ENCODE results near the gene UBXN7. TPM values are rescaled to one million over a fixed set of nuclear protein-coding genes. Genes with fewer than 3 reads are reported as not detected.
"Not testable (repeated sequence)": the region's sequence is repeated elsewhere in the genome, so short reads cannot be mapped to it uniquely, and the experiment has no call there.

Gene UBXN7
- total RNA-seq, 1 donor from 2014 or later = 54.0 TPM

DNA sequence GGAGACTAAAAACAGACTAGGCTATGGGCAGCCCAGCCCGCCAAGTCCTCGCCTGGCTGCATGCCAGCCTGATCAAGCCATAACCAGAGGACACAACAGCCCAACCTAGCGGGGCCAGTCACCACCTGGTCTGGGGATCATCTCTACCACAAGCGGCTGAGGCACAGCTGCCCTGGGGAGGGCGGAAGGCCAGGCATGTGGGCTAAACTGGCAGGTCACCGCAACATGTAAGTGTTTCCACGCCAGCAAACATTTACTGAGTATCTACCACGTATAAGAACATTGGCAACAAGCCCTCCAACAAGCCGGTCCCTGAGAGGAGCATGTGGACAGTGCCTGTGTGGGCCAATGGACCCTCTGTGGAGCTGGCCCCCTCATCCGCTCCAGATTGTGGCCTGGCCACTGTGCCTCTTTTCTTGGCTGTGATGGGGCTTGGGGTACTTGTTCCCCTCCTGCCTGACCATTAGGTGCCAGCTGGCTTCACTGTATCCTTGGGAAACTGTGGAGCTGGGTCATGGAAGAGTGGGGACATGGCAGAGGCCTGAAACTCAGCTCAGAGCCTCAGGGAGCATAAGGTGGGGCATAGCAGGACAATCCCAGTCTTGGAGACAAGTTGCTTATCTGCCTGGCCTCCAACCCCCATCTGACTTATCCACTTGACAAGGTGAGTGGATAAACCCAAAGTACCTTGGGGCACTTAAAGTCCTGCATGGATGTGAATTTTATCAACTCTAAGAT is 9.0 kb downstream of the UBXN7 start:
- TF ChIP-seq, protein P1, sequence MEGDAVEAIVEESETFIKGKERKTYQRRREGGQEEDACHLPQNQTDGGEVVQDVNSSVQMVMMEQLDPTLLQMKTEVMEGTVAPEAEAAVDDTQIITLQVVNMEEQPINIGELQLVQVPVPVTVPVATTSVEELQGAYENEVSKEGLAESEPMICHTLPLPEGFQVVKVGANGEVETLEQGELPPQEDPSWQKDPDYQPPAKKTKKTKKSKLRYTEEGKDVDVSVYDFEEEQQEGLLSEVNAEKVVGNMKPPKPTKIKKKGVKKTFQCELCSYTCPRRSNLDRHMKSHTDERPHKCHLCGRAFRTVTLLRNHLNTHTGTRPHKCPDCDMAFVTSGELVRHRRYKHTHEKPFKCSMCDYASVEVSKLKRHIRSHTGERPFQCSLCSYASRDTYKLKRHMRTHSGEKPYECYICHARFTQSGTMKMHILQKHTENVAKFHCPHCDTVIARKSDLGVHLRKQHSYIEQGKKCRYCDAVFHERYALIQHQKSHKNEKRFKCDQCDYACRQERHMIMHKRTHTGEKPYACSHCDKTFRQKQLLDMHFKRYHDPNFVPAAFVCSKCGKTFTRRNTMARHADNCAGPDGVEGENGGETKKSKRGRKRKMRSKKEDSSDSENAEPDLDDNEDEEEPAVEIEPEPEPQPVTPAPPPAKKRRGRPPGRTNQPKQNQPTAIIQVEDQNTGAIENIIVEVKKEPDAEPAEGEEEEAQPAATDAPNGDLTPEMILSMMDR (IDR thresholded peaks at IDR 0.05) = no peak
- intact Hi-C loops (cut with DNase I) = no loop called here
- Histone ChIP-seq H3K9me3 (no peaks in the 10 kb centered on the region), H3K36me3 (peaks cover 23% of the 10 kb centered on the region), H3K27ac (no peak overlapping the region), H3K4me3 (no peak overlapping the region), H3K4me1 (peaks cover 11% of the 10 kb centered on the region), H3K27me3 (no peaks in the 10 kb centered on the region)
- ATAC-seq (peak; percentile 41), DNase-seq (no peak)

DNA sequence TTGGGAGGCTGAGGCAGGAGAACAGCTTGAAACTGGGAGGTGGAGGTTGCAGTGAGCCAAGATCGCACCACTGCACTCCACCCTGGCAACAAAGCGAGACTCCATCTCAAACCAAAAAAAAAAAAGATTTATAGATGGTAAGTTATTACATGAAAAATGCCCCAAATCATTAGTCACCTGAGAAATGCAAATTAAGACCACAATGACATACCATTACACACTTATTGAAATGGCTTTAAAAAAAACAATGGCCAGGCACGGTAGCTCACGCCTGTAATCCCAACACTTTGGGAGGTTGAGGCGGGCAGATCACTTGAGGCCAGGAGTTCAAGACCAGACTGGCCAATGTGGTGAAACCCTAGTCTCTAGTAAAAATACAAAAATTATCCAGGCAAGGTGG is 10.6 kb downstream of the UBXN7 start:
- H3K4me1 ChIP-seq = peaks cover 11% of the 10 kb centered on the region

DNA sequence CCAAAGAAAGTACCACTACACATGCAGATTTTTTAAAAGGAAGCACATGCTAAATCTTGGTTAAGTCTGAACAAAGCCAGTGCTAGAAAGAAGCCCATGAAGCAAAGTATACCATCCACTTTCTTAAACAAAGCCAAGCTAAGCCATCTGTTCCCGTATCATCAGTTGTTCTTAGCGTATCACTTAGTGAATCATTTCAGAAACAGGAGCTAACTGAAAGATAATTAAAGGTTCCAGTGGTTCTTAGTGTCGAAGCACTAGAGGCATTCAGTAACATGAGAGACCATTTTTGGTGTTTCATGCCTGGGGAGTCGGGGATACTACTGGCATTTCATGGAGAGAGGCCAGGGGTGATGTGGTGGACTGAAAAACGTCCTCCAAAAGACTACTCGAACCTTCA is 12.8 kb downstream of the UBXN7 start:
- Histone ChIP-seq H3K27ac (no peak overlapping the region), H3K4me3 (no peak overlapping the region), H3K9me3 (no peaks in the 10 kb centered on the region), H3K4me1 (peaks cover 11% of the 10 kb centered on the region), H3K27me3 (no peaks in the 10 kb centered on the region), H3K36me3 (no peaks in the 10 kb centered on the region)
- TF ChIP-seq, protein P1 (IDR thresholded peaks at IDR 0.05) = no peak
- ATAC-seq = no peak
- intact Hi-C loops (cut with DNase I) = no loop called here
- DNase-seq = no peak

More for the DNA sequence above, 10.6 kb downstream of the UBXN7 start:
- peaks cover 14% of the 10 kb centered on the region for H3K36me3 ChIP-seq
- intact Hi-C loops (cut with DNase I); H3K27me3 ChIP-seq; H3K9me3 ChIP-seq; H3K27ac ChIP-seq; ATAC-seq; DNase-seq; H3K4me3 ChIP-seq: not testable (repeated sequence)

DNA sequence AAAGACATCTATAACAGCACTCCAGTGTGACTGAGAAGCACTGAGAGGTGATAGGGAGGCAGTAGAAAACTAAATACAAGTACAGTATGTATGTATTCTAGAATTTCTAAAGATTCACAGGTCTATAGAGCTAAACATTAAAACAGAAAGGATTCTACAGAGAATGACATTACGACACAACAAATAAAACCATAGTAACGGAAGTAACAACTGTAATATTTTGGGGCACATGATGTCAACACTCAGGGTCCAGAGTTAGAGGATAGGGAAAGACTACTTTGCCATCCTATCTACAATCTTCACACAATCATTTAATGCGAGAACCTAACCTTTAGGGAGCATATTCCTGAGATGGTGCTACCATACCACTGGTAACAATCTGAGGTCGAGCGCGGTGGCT is 13.6 kb downstream of the UBXN7 start:
- DNase-seq = no peak
- intact Hi-C loops (cut with DNase I) = no loop called here
- TF ChIP-seq, protein P1 (IDR thresholded peaks at IDR 0.05) = no peak
- Histone ChIP-seq H3K27ac (no peak overlapping the region), H3K27me3 (no peaks in the 10 kb centered on the region), H3K9me3 (no peaks in the 10 kb centered on the region), H3K4me1 (peaks cover 10% of the 10 kb centered on the region), H3K4me3 (no peak overlapping the region), H3K36me3 (no peaks in the 10 kb centered on the region)
- ATAC-seq = no peak

DNA sequence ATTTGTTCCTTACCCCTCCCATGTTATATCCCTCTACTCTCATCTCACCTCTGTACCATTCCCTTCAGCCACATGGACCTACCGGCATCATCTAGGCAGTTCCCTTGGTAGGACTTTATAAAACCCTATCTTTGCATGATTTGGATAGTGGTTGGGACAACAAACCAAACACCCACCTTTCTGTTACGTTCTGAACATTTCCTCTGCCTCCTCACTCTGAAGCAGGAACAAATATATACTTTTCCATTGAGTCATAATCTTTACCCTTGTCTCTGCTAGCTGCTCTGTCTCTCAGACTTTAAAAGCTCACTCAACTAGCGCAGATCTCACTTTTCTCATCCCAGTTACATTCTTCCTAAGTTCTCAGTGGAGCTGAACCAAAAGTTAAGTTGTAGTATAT is 17.8 kb downstream of the UBXN7 start:
- ATAC-seq = no peak

DNA sequence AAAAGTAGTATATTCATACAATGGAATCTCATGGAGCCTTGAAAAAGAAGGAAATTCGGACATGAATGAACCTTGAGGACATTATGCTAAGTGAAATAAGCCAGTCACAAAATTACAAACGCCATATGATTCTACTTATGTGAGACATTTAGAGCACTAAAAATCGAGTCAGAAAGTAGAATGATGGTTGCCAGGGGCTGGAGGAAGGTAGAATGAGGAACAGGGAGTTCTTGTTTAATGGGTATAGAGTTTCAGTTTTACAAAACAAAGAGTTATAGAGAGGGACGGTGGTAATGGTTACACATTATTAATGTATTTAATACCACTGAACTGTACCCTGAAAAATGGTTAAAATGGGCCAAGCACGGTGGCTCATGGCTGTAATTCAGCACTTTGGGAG is 19.5 kb downstream of the UBXN7 start:
- Histone ChIP-seq H3K27me3 (no peaks in the 10 kb centered on the region), H3K36me3 (no peaks in the 10 kb centered on the region), H3K4me1 (no peaks in the 10 kb centered on the region), H3K4me3 (no peak overlapping the region), H3K27ac (no peak overlapping the region), H3K9me3 (no peaks in the 10 kb centered on the region)
- intact Hi-C loops (cut with DNase I) = no loop called here
- DNase-seq (no peak), ATAC-seq (no peak)
- TF ChIP-seq, protein P1 (IDR thresholded peaks at IDR 0.05) = no peak

More for the DNA sequence above, 17.8 kb downstream of the UBXN7 start:
- Histone ChIP-seq H3K27me3 (no peaks in the 10 kb centered on the region), H3K4me3 (no peak overlapping the region), H3K27ac (no peak overlapping the region), H3K36me3 (no peaks in the 10 kb centered on the region), H3K4me1 (no peaks in the 10 kb centered on the region), H3K9me3 (no peaks in the 10 kb centered on the region)
- TF ChIP-seq, protein P1 (IDR thresholded peaks at IDR 0.05) = no peak
- no peak for DNase-seq
- intact Hi-C loops (cut with DNase I) = no loop called here
